Measurements from ENCODE around the gene TLK1. TPM values are rescaled to one million over a fixed set of nuclear protein-coding genes. Genes with fewer than 3 reads are reported as not detected.

TLK1 gene
- total RNA-seq, 1 experiment from 2014 or later = 101 TPM

DNA sequence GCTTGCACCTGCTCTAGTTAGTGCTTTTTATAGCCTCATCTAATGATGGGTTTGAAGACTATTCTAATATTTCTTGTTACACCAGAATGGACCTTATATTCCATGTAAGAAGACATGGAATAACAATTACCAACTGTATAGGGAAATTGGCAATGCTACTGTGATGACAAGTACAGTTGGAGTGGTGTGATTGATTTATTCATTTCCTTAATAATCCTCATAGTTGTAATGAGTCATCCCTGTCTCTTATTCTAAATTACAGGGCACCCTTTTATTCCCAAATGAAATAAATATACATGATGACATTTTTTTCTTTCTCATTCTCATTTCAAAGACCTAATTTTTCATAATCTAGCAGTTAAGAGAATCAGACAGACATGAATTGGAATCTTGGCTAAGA lies 18.3 kb upstream of the TLK1 start:
- Histone ChIP-seq H2AFZ (no peak overlapping the region), H3K27ac (no peak overlapping the region), H3K9me2 (ENCODE audit: insufficient read depth) (no peaks in the 10 kb centered on the region), H3K79me2 (ENCODE audit: low read depth) (no peaks in the 10 kb centered on the region), H3F3A (ENCODE audit: insufficient read depth, low read depth) (peaks cover 4% of the 10 kb centered on the region), H3K9me3 (ENCODE audit: insufficient read depth, low read depth) (no peaks in the 10 kb centered on the region), H3K4me2 (no peak overlapping the region), H3K27me3 (ENCODE audit: insufficient read depth, low read depth) (no peaks in the 10 kb centered on the region), H3K4me1 (replicated peaks; ENCODE audit: insufficient read depth) (peaks cover 19% of the 10 kb centered on the region), H4K20me1 (ENCODE audit: insufficient read depth) (no peaks in the 10 kb centered on the region), H3K4me3 (no peak overlapping the region), H3K36me3 (ENCODE audit: low read depth) (no peaks in the 10 kb centered on the region)
- intact Hi-C loops (cut with micrococcal nuclease; ENCODE audit: unreplicated experiment) = loop anchor here (1.0 kb wide), 1 partner anchor 21 kb away; no protein-coding TSS in a partner anchor
- ChIA-PET CTCF (no interaction called here), POLR2A (ENCODE audit: unreplicated experiment) (no interaction called here)
- DNase-seq = peak in 1 of 2 experiments; percentile 44
- no TSS peak for BruUV-seq (replicated peaks)
- TF ChIP-seq, protein P1, sequence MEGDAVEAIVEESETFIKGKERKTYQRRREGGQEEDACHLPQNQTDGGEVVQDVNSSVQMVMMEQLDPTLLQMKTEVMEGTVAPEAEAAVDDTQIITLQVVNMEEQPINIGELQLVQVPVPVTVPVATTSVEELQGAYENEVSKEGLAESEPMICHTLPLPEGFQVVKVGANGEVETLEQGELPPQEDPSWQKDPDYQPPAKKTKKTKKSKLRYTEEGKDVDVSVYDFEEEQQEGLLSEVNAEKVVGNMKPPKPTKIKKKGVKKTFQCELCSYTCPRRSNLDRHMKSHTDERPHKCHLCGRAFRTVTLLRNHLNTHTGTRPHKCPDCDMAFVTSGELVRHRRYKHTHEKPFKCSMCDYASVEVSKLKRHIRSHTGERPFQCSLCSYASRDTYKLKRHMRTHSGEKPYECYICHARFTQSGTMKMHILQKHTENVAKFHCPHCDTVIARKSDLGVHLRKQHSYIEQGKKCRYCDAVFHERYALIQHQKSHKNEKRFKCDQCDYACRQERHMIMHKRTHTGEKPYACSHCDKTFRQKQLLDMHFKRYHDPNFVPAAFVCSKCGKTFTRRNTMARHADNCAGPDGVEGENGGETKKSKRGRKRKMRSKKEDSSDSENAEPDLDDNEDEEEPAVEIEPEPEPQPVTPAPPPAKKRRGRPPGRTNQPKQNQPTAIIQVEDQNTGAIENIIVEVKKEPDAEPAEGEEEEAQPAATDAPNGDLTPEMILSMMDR (conservative IDR thresholded peaks at IDR 0.05) = no peak
- TF ChIP-seq EZH2 (IDR thresholded peaks at IDR 0.05; ENCODE audit: low read depth) = no peak

DNA sequence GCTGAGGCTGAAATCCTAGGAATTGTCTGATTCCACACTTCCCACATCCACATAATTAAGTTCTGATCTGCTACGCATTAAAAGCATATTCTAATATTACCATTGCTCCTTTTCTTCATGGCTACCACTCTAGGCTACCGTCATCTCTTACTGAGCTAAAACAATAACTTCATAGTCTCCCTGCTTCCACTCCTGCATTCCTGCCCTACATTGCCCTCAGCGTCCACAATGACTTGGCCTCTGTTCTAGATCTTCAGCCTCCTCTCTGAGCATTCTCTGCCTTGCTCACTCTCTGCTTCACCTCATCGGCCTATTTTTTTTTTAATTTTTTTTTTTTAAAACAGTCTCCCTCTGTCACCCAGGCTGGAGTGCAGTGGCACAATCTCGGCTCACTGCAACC lies 15.8 kb upstream of the TLK1 start:
- intact Hi-C loops (cut with micrococcal nuclease; ENCODE audit: unreplicated experiment) = no loop called here
- BruUV-seq (replicated peaks) = no TSS peak
- Histone ChIP-seq H3K9me2 (ENCODE audit: insufficient read depth) (no peaks in the 10 kb centered on the region), H3K4me2 (no peak overlapping the region), H3K4me1 (replicated peaks; ENCODE audit: insufficient read depth) (peaks cover 26% of the 10 kb centered on the region), H3K79me2 (ENCODE audit: low read depth) (no peaks in the 10 kb centered on the region), H2AFZ (no peak overlapping the region), H3K27ac (no peak overlapping the region), H3K9me3 (ENCODE audit: insufficient read depth, low read depth) (peaks cover 8% of the 10 kb centered on the region; the same call in 1 of the 2 replicates), H3K4me3 (no peak overlapping the region), H3K36me3 (ENCODE audit: low read depth) (no peaks in the 10 kb centered on the region), H3K27me3 (ENCODE audit: insufficient read depth, low read depth) (no peaks in the 10 kb centered on the region), H4K20me1 (ENCODE audit: insufficient read depth) (no peaks in the 10 kb centered on the region), H3F3A (ENCODE audit: insufficient read depth, low read depth) (peaks cover 13% of the 10 kb centered on the region)
- ChIA-PET POLR2A (ENCODE audit: unreplicated experiment) (no interaction called here), CTCF (no interaction called here)
- TF ChIP-seq, protein P1 (conservative IDR thresholded peaks at IDR 0.05) = no peak
- no peak for TF ChIP-seq EZH2 (IDR thresholded peaks at IDR 0.05; ENCODE audit: low read depth)
- no peak for DNase-seq

DNA sequence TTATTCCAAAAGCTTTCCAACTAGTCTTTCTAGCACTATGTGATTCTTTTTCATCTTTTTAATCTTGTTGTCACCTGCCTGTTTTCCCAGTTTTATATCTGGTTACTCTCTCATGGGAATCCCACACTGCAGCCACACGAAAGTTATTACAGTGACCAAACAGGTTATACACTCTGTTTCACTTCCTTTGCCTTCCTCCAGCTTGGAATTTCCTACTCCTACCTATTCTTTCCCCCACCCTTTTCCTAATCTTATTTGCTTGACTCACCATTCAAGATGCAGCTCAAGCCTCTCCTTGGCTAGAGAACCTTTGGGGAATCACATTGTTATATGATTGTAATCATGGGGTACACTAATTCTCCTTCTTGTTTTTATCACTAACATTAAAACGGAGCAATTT lies 13.4 kb upstream of the TLK1 start:
- Histone ChIP-seq H3K36me3 (ENCODE audit: low read depth) (no peaks in the 10 kb centered on the region), H3K4me1 (replicated peaks; ENCODE audit: insufficient read depth) (peaks cover 23% of the 10 kb centered on the region), H3K27me3 (ENCODE audit: insufficient read depth, low read depth) (no peaks in the 10 kb centered on the region), H2AFZ (no peak overlapping the region), H3K9me2 (ENCODE audit: insufficient read depth) (no peaks in the 10 kb centered on the region), H3K27ac (peak overlapping the region; percentile 52), H3K4me3 (no peak overlapping the region), H3F3A (ENCODE audit: insufficient read depth, low read depth) (peaks cover 13% of the 10 kb centered on the region), H3K4me2 (peak overlapping the region; percentile 42), H3K79me2 (ENCODE audit: low read depth) (no peaks in the 10 kb centered on the region), H4K20me1 (ENCODE audit: insufficient read depth) (no peaks in the 10 kb centered on the region), H3K9me3 (ENCODE audit: insufficient read depth, low read depth) (peaks cover 8% of the 10 kb centered on the region; the same call in 1 of the 2 replicates)
- ChIA-PET CTCF (no interaction called here), POLR2A (ENCODE audit: unreplicated experiment) (interaction anchor here (0.6 to 1.0 kb wide), 8 partner anchors 13 to 174 kb away, joined by 3 to 8 read pairs (median 6); no protein-coding TSS in a partner anchor)
- no TSS peak for BruUV-seq (replicated peaks)
- DNase-seq = peak; percentile 21 to 71
- intact Hi-C loops (cut with micrococcal nuclease; ENCODE audit: unreplicated experiment) = no loop called here
- TF ChIP-seq, protein P1 (conservative IDR thresholded peaks at IDR 0.05) = no peak
- TF ChIP-seq EZH2 (IDR thresholded peaks at IDR 0.05; ENCODE audit: low read depth) = no peak

All from PC-9 (cell line).